ENCODE data around the gene GPC6.
A peak's percentile ranks its signal among the peaks of the same experiment; 100 is the strongest.

The GPC6 gene

DNA sequence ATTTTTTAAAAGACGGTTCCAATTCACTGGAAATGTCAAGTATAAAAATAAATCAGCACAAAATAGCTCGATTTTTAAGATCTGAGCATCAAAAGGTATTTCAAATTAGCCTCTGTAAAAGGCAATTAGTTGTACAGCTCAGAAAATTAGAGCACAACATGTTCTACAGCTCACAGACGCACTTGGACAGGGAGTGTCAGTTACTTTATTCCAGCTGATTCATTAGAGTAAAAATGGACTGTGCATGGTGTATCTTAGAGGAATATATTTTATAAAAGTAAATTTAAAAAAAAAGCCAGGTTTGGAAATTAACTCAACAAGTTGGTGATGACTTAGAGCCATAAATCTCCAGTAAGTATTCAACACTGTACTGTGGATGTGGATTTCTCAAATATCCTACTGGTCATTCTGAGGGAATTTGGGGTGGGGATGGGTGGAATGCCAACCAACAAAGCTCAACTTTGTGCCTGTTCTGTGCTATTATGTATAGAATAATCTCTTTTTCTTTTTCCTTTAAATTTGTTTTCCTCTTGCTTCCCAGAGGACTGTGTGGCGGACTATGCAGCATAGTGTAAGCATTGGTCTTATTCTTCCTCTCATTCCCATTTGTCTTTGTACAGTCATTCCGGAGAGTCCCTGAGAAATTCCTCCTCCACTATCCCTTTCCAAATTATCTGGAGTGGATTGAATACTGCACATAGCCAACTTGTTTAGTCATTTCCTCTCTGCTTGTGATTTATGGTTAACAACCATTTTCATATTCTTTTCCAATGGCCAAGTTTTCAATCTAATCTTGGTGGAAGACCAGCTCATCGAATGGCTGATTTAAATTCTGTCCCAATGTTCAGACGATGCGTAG, 1083.6 kb downstream of the GPC6 start:
- H3K27ac ChIP-seq, result peak overlapping the region; percentile 72
- DNase-seq (ENCODE audit: low read depth, low spot score), result no peak

DNA sequence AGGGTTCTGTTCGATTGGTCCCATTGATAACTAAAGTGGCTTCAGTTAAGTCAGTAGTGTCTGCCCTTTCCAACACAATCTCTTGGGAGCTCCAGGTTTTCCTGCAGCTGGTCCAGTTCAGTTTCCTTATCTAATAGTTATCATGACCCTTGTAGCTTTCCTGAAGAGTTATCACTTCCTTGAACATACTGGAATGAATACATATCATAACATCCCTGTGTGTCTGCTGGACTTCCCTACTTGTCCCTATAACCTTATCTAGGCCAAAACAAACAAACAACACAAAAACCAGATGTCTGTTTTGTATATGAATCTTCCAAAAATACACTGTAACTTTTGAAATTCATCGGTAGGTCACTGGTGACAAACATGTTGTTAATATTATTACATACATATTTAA, 1085.3 kb downstream of the GPC6 start:
- no peak overlapping the region for H3K27ac ChIP-seq
- DNase-seq (ENCODE audit: low read depth, low spot score), result no peak

DNA sequence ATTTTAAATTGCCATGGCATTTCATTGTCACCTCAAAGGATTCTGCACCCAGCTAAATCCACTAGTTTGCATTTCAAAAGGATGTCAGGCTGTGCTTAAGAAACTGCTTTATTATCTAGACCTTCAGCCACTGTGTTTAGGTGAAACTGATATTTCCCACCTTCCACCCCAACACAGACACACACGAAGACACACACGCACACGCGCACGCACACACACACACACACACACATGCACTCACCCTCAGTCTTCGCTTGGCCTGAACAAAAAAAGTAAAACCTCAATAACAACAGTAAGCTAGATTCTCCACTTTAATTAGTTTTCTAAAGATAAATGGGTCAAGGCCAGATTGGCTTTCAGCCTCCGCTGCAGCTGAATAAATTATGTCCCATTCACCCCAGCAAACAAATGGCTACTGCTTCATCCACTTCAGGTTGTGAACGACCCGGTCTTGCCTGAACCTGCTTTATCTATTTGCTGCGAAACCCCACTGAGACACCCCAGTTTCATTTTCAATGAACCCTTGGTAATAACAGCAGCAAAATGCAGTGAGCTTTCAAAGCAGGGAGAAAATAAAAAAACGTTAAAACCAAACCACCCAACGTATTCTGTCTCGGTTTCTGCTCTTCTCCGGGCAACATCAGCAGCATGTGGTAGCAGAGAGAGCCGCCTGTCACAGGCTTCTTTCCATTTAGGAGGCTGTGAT, 1086.1 kb downstream of the GPC6 start:
- no peak for DNase-seq (ENCODE audit: low read depth, low spot score)
- H3K27ac ChIP-seq, result no peak overlapping the region

DNA sequence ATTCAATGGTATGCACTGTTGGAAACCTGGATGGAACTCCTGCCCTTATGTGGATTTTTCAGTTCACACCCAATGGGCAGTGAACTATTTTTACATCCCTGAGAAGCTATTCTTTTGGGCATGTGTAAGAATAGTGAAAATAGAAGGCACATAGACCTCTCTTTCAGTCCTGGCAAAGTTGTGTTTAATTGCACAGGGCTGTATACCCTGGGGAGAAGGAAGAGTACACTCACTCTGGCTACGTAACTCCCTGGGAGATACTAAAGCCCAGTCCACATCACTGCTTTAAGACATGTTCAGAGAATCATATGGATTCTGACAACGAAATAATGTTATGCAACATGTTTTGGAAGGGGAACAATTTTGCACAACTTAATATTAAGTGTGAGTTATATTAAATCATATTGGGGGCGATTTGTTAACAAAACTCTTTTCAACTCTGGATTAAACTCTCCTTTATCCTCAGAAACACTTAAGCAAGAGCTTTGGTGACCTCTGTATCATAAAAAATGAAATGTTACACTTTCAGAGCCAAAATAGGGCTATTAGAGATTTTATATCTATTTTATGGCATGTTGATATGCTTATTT, 1086.8 kb downstream of the GPC6 start:
- no peak overlapping the region for H3K27ac ChIP-seq
- no peak for DNase-seq (ENCODE audit: low read depth, low spot score)

DNA sequence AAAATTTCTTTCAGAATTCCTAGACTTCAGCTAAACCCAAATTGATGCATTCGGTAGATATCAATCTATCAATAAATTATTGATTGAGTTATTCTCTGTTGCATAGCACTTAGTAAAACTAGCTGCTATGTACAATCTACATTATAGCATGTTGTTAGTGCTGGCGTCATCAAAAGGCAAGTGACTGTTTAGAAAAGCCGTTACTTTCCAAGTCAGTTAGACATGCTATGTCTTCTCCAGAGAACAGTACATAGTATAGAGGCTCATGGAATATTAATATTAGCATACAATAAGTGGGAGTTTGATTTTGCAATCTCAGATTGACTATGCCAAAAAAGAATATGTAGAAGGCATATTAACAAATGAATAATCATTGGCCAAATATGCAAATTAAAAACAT, 1087.3 kb downstream of the GPC6 start:
- DNase-seq (ENCODE audit: low read depth, low spot score), result no peak
- H3K27ac ChIP-seq, result no peak overlapping the region

DNA sequence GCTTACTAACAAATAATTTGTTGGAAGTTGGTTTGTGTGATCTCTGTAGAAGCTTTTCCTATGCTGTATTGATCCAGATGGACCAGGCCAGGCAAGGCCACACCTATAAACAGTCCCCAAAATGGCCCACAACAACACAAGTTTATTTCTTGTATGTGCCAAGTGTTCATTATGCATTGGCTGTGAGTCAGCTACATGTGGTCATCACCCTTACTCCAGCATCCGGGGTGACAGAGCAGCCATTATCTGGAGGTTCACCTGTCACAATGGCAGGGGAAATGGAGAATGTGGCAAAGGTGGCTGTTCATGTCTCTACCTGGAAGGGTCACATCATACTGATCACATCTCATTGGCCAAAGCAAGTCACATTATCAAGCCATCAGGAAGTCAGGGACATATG, 1088.6 kb downstream of the GPC6 start:
- no peak overlapping the region for H3K27ac ChIP-seq
- DNase-seq (ENCODE audit: low read depth, low spot score), result no peak

DNA sequence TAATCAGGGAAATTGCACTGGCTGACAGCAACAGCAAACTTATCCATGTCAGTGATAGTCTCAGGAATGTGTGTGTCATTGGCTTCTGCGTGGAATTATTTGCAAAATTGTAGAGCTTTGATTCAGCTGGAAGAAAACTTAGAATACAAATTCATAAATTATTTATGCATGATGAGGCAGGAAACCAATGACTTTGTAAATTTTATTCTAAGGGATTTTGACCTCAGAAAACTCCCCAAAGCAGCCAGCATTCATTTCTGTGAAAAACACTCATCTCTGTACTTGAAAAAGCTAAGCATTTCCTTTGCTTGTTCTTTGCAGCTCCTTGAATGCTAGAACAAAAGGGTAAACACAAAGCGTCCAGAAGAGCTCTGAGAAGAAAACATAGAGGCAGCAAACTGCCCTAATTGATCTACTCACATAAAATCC, 1090.5 kb downstream of the GPC6 start:
- DNase-seq (ENCODE audit: low read depth, low spot score), result no peak

DNA sequence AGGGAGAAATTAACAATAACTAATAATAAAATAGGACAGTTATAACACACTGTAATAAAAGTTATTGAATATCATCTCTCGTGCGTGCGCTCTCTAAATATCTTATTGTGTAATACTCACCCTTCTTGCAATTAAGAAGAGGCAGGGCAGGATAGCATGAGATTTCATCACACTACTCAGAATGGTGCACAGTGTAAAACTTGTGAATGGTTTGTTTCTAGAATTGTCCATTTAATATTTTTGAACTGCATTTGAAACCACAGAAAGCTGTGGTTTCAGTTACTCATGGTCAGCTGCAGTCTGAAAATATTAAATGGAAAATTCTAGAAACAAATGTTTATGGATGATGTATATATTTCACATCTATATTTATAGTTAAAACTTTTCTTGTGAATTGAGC, 1091.8 kb downstream of the GPC6 start:
- DNase-seq (ENCODE audit: low read depth, low spot score), result no peak
- no peak overlapping the region for H3K27ac ChIP-seq

More for the DNA sequence above, 1090.5 kb downstream of the GPC6 start:
- no peak overlapping the region for H3K27ac ChIP-seq

DNA sequence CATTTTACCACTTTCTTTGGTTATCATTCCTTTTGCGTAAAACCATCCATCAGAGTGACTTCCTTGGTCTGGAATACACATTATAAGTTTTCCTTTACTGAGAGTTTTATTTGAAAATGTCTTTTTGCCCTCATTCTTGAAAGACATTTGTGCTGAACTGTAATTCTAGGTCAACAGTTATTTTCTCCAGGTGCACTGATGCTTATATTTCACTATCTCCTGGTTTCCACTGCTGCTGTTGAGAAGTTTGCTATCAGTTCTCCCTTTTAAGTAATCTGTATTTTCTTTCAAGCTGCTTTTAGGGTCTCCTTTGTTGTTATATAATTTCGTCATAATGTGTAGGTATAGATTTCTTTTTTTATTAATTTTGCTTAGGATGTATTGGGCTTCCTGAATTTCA, 1092.9 kb downstream of the GPC6 start:
- no peak overlapping the region for H3K27ac ChIP-seq
- DNase-seq (ENCODE audit: low read depth, low spot score), result no peak

DNA sequence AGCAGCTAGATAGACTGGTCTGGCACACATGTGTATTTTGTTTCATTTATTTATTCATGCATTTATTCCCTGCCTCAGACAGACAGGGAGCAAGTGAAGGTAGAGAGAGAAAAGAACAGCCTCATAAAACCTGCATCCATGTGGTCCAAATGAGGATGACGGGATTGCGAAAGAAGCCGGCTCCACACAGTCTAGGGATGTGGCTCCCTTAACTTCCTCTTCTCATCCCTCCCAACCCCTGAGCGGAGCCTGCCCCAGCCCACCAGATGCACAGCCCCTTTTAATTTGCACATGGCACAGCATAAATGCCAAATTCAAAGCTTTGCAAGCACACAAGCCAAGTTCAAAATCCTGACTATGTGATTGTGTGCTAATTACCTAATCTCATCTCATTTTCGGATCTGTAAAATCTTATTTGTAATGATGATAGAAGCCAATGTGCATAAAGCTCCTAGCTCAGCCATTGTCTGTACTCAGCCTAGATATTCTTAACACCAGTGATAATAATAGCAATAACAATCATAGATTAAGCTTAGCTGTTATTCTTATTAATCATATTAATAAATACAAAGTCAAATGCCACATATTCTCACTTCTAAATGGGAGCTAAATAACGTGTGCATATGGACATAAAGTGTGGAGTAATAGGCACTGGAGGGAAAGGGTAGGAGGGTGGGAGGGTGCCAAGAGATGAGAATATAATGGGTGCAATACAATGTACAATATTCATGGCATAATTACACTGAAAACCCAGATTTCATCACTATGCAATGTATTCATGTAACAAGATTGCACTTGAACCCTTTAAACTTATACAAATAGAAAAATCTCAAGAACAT, 1096.5 kb downstream of the GPC6 start:
- H3K27ac ChIP-seq, result no peak overlapping the region
- no peak for DNase-seq (ENCODE audit: low read depth, low spot score)

DNA sequence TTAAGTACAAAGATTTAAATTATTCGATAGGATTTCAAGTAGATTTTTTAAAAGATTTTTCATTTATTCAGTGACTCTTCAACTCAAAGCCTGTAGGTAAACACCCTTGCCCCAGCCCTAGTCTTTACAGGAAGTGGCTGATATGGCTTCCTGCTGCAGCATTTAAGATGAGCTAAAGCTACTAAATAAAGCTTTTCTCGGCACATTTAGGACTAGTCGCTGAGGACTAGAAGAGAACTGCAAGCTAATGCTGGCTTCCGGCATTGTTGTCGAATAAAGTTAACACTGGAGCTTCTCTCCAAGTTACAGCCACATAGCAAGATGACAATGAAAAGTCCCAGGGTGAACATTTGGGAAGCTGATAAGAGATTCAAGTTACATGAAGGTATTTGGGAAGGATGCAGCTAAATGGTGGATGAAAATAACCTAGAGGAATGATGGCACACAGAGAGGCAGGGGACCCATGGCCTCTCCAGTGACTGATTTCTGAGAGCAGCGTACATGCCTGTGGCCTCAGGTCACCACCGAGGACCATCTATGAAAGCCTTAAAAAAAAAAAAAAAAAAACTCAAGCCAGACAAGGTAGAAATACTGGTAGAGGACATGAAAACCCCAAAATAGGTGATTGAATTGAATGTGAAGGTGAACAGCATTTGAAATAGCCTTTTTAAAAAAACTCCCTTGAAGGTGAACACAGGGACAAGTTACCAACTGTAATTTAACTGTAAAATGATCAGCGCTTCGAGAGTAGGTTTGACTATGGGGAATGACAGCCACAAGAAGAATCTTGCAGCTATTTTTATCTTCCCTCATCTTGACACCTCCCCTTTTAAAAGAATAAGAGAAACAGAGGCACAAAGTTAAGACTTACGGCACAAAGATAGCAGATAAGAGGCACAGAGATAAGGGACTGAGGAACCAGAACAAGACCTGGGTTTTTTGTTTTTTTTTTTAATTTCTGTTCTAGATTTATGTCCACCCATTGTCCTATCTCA, 1097.5 kb downstream of the GPC6 start:
- H3K27ac ChIP-seq, result no peak overlapping the region

DNA sequence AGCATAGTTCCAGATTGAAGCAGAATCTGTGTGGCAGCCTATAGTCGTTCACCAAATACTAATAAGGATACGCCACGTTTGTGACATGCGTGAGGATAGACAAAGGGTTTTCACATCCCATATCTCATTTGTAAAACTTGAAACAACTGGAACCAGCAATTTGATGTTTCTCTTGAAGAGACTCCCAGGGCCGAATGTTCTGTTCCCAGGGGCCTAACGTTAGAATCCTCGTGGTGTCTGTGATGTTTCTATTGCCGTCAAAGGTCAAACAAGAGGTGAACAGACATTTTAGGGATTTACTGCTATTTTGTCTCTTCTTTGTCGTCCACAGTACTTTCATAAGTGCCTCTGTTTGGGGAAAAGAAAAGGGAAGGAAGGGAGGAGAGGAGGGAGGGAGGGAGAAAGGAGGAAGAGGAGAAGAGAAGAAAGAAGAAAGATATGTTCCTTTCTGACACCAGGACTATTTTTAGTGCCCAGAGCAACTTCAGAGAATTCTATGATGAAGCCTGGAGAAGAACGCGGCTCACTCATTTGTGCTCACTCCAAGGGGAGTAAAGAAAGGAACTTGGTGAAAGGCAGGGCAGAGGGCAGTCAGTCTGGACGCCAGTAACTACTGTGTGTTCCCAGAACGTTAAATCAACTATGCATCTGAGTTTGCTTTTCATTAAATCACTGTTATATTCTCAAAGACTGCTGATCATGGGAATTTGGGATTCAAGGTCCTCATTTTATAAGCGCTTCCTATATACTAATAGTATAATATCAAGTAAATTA, 1098.3 kb downstream of the GPC6 start:
- H3K27ac ChIP-seq, result no peak overlapping the region
- DNase-seq (ENCODE audit: low read depth, low spot score), result no peak

More for the DNA sequence above, 1097.5 kb downstream of the GPC6 start:
- no peak for DNase-seq (ENCODE audit: low read depth, low spot score)

DNA sequence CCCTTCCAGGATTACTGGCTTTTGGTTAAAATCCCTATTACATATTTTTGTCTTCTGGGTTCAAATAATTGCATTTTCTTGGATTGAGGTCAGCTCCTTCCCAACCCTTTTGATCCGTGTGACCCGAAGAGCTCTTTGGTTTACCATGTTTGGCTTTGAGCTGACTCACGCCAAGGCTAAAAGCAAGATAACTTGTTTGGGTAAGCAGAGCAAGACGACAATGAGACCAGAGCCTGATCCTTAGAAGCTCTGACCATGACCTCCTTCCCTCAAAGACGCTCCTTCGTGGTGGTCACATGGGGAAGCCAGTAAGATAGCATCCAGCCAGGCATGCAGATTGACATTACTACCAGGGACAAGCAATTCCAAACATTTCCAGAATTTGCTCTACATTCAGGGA, 1099.0 kb downstream of the GPC6 start:
- no peak overlapping the region for H3K27ac ChIP-seq
- no peak for DNase-seq (ENCODE audit: low read depth, low spot score)

DNA sequence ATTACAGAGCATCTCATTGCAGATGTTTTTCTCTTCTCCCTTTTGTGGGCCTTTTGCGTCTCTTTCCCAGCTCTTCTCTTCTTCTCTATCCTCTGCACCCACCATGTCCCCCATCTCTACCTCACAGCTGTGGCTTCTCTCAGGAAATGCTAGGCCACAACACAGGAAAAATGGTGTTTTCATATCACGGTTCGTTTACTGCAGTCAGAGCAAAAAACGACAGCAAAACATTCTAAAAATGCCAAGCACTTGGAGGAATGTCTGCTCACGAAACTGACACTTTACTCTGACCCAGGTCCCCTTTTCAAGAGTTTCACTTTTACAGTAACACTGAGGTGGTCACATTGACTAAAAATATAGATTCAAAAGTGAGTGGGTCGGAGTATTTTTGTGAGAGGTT, 1100.7 kb downstream of the GPC6 start:
- H3K27ac ChIP-seq, result no peak overlapping the region
- no peak for DNase-seq (ENCODE audit: low read depth, low spot score)

DNA sequence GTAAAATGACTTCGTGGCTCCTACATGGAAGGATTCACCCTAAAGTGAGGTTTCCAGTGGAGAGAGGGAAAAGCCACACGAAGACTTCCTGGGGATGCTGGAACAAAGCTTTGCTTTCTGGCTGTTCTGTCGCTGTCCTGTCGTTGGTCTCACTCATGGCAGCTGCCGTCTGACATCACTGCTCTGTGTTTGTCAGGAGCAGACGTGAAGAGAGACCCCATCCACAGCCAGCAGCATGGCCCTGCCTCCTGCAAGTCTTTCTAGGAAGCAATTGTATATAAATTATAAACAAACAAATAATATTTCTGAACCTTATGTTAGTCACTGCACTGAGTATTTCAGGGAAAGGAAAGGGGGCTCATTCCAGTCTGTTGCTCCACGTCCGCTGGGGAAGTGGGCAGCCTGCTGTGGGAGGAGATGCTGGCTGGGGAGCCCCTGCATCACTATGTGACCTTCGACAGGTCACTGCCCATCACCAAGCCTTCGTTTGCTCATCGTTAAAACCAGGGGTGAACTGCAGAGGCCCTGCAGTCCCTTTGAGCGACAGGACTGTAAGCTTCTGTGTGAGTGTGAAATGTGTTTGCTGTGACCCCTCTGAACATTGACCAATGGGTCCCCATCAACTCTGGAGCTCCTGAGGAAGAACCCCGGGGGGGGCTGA, 1101.9 kb downstream of the GPC6 start:
- DNase-seq (ENCODE audit: low read depth, low spot score), result no peak
- no peak overlapping the region for H3K27ac ChIP-seq

DNA sequence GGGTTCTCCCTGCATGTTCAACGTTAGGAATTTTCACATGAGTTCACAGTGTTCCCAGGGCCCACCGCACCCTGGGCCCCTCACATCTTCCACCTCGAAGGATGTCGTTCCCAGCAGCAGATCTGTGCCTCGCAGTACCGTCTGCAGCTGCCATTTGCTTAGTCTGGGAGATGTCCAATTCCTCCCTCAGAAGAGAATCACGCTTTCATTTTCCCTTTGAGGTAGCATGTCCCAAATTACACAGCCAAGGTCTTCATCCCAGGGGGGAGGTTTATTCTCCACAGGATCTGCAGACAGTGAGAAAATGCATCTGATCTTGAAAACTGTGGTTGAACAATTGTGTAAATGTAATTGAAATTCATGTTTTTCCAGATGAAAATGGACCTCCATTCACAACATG, 1102.7 kb downstream of the GPC6 start:
- H3K27ac ChIP-seq, result peak overlapping the region; percentile 80
- no peak for DNase-seq (ENCODE audit: low read depth, low spot score)

DNA sequence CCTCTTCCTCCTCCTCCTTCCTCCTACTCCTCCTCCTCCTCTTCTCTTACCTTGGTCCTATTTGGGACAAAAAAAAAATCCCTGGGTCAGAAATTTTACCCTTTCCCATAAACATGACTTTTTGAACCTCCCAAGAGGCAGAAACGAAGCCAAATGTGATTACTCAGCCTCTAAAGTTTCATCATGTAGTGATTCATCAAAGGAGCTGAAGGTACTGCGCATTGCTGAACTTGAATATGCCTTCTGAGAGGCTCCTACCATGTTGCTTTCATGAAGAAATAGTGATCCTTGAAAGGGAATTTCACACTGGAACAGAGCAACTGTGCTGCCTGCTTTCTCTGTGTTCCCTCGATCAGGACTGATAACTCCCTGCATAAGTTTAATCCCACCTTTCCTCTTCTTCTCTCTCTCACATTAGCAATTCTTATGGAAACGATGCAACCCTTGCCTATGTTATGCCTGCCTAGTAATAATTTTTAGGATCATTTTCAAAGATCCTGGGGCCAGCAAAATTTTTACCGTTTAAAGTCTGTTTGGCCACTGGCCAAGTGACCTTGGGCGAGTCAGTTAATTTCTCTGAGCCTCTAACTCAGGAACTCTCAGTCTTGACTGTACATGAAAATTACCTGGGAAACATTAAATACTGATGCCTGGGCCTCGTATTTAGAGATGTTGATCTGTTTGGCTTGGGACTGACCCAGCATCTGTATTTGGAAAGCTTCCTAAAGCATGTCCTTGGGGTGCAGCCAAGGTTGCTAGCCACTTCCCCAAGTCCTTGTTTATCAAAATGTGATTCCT, 1103.3 kb downstream of the GPC6 start:
- peak overlapping the region; percentile 80 for H3K27ac ChIP-seq
- peak; percentile 54 for DNase-seq (ENCODE audit: low read depth, low spot score)

Measured in epithelial cell of prostate (primary cell).